Stimulated activated CD8-positive, alpha-beta memory T cell treated with anti-CD3 and anti-CD28 coated beads, Interleukin-4, amount 100 ng/mL, for 4 hours (primary cell): ENCODE data around the gene WSCD2.

Experiments used
- DNase-seq, 2 donors: peaks; one replicate each; pipeline ENCODE4 v3.0.0-alpha.2; 2020; ENCODE audit warnings: low read depth in 2 of 2, low spot score in 1 of 2

WSCD2 gene

GRCh38 chr12:108107293-108107692 lies 21.8 kb upstream of the WSCD2 start:
- no peak for DNase-seq

DNA sequence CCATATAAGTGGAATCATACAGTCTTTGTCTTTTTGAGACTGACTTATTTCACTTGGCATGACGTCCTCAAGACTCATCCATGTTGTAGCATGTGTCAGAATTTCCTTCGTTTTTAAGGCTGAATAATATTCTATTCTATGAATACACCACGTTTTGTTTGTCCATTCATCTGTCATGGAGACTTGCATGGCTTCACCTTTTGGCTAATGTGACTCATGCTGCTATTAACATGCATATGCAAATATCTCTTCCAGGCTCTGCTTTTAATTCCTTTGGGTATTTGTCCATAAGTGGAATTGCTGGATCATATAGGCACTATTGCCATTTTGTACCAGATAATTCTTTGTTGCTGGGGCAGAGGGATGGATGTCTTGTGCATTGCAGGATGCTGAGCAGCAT lies 19.6 kb upstream of the WSCD2 start:
- no peak for DNase-seq

- no peak for DNase-seq
Observed at GRCh38 chr12:108109954-108110353, 19.1 kb upstream of the WSCD2 start.

DNA sequence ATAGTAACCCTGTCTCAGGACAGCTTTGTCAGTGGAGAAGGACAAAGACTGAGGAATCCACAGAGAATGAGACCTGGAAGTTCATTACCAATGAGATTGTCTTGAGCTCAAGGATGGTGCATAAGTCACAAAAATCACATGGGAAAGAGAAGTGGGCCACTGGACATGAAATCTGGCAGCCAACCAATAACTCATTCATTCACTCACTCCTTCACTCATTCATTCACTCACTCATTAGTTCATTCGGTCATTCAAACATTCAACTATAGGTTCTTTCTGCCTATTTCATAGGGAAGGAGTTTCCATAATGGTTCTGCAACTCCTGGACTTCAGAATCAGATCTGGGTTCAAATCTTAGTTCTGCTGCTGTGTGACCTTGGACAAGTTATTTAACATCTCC lies 18.2 kb upstream of the WSCD2 start:
- DNase-seq = no peak

DNA sequence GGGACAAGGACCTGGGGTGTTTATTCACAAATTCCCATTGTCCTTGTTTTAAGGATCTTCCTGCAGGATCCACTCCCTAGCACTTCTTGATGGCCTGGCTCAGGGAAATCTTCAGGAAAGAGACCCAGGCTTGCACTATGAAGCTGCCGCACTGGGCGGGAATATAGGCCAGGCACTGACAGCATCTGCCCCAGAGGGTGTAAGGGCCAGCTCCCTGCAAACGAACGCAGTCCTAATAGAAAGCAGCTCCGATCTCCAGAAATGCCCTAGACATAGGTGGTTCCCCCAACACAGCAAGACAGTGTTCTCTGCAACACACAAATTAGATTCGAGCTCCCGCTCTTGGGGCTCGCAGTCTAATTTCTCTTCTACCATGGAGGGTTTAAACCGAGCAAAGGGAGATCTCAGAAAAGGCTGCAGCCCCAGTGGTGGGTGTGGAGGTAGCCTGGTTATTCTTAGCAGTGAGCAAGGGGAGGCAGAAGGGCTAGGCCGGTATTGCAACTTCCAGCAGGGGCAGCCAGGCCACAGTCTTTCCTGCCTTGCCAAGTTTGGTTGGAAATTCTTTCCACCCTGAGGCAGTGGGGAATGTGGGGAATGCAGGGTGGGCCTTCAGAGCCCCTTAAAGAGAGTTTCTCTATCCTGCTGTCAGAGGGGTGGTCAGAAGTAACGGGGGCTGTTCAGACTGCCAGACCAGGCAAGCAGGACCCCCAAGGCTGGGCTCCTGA lies 16.1 kb upstream of the WSCD2 start:
- DNase-seq = no peak

DNA sequence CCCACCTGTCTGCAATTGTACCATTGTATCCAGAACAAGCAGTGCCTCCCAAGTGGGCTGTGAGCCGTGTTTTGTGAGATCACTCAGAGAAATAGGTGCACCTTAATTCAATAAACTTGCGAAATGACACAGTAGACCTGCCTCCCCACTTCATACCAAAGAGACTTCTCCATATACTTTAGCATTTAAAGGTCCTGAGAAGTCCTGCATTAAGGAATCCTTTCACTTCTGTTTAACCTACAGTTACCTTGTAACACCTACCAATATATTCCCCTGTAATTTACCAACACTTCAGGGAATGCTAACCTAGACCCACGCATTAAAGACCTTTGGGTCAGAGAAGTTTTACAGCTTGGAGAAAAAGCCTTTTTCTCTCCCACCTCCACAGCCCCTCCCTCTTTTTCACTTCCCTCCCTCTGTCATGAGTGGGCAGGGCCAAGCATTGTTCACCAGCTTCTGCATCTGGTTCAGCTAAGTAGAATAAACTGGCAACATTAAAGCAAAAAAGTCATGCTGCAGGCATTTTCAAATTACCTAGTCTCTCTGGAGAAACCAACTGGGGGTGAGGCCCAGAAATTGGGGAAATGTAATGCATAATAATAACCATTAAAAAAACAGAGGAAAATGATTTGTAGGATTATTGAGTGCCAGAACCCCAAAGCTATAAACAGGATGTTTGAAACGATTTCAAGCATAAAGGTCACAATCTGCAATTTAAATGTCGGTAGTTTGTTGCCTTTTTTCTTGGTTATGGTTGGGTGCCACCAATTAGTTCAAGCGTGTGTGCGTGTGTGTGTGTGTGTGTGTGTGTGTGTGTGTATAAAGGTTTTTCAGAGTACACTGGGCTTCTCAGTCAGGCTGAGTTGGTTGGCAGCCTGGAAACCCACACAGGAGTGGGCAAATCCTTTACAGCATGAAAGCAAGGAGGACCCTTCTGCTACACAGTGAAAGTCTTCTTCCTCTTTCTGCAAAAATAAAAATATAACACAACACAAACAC lies 13.7 kb upstream of the WSCD2 start:
- DNase-seq = no peak

GRCh38 chr12:108116254-108116653 lies 12.8 kb upstream of the WSCD2 start:
- DNase-seq = no peak

DNA sequence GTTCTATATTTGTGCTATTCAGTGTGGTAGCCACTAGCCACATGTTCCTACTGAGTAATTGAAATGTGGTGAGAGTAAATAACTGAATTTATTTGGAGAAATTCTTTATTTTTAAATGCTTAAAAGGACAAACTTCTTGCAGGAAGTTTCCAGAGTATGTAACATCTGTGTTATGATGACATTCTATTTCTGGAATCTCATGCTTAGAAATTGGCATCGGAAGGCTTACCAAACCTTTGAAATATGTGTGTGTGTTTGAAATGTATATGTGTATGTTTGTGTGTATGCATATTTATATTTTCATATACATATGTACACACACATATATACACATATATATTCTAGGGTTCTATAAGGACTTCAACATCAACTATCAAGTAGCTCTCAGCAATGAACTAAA lies 12.4 kb upstream of the WSCD2 start:
- DNase-seq = no peak

- DNase-seq = no peak
Observed at GRCh38 chr12:108117163-108117849, 11.8 kb upstream of the WSCD2 start.

DNA sequence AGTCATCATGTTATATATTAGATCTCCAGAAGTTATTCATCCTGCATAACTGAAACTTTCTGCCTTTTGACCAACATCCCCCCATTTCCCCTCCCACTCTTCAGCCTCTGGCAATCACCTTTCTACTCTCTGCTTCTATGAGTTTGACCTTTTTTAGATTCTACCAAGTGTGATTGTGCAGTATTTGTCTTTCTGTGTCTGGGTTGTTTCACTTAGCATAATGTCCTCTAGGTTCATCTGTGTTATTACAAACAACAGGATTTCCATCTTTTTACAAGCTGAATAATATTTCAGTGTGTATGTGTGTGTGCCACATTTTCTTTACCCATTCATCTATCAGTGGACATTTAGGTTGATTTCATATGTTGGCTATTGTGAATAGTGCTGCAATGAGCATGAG lies 11.2 kb upstream of the WSCD2 start:
- no peak for DNase-seq

- no peak for DNase-seq
Observed at GRCh38 chr12:108119126-108119973, 9.7 kb upstream of the WSCD2 start.

DNA sequence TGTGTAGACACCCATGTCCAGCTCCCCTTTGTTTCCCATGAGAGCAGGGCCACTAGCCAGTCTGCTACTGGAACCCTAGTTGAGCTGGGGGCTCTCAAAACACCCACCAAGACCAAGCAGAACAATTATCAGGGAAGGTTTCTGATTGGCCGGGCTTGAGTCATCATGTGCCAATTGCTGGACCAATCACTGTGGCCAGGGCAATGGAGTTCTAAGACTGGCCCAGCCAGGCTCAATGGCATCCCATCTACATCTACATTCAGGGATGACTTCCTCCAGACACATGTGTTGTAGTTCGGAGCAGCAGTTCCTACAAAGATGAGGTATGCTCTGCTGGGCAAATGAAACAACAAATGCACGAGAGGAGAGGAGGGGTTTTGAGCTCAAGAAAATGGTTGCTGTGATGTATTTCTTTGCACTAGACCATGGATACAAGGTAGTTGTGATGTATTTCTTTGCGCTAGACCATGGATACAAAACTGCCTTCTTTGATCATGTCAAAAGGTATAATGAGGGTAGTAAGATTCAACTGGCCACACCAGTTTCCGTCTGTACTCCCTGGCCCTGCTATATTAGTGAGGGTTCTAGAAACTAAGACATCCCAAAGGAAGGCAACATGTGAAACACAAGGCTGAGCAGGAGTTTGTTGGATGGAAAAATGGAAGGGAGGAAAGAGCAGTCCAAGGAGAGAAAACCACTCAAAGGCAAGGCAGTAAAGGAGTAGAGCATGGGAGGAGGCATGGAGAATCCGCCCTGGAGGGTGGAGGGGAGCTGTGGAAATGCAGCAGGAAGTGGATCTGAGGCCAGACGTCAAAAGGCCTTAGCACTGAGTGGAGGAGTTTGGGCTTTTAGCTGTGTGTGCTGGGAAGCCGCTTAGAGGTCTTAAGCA lies 8.9 kb upstream of the WSCD2 start:
- DNase-seq = no peak

GRCh38 chr12:108120863-108121165 lies 8.3 kb upstream of the WSCD2 start:
- DNase-seq = no peak

DNA sequence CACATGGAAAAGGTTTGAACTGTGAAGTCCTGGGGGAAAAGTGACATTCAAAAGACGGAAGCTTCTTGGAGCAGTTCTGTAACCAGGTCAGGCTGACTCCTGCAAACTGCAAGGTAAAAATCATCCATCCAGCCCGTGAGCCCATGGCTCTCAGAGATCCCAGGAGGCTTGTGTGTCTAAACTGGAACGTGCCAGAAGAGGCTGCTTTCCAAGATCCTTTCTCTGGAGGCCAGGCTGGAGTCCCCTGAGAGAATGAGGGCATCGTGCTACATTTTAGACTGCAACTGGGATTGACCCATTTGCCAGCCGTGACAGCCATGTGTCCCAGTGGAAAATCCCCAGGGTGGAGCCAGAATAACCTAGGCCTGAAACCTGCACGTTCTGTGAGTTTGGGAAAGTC lies 7.8 kb upstream of the WSCD2 start:
- DNase-seq = no peak

DNA sequence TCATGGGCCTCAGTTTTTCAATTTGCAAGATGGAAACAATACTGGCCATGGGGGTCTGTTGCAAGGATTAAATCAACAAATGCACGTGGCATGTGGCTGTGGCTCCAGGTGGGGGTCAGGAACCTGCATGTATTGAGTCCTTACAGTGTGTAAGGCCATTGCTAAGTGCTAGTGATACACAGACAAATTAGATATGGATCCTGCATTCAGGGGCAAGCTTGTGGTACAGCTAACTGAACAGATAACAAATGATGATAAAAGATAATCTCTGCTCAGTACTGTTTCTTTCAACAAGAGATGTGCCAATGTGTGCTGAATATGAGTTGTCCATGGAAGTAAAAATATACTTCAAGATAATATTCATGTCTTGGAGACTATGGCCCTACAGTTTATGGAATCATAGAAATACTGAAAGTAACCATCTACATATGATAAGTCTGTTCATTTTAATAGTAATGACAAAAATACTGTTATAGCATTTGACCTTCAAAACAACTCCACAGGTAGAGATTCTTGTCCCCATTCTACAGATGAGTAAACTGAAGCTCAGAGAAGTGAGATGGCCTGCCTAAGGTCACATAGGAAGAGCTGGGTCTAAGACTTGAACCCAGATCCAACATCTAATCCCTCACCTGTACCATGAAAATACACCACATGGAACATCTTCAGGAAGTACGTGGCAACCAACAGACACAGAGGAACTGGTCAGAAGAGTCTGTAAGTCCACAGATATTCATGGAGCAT lies 7.2 kb upstream of the WSCD2 start:
- no peak for DNase-seq

GRCh38 chr12:108122644-108123043 lies 6.4 kb upstream of the WSCD2 start:
- no peak for DNase-seq

- no peak for DNase-seq
Observed at GRCh38 chr12:108123402-108123801, 5.7 kb upstream of the WSCD2 start.

DNA sequence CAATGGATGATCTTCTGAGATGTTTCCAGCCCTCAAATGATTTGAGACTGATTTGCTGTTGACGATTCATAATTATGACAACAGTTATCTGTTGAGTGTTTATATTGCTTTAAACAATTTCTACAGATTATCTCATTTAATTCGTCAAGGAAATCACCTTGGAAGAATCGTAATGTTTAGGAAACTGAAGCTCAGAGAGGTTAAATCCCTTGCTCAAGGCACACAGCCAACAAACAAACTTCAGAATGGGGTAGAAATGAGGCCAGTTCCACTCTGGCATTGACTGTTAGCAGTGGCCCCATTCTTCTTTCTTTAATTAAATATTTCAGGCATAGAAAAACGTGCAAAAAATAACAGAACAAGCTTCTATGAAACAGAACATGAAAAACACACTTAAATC lies 4.0 kb upstream of the WSCD2 start:
- DNase-seq = no peak

DNA sequence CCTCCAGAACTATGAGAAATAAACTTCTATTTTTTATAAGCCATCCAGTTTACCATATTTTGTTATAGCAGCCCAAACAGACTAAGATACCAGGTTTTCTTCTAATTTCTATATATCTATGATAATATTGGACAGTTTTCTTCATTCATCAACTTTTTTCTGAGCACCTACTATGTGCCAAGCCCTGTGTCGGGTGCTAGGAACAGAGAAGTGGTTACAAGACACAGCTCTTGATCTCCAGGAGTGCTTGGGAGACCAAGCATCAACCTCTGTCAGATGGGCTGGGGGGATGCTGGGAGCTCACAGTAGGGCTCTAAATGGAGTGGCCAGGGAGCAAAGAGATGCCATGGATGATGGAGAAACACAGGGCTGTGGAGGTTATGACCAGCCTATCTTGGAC lies 2.9 kb upstream of the WSCD2 start:
- no peak for DNase-seq
